HCT116 (cell line): ENCODE data around the gene LAS1L. TPM values are rescaled to one million over a fixed set of nuclear protein-coding genes. Genes with fewer than 3 reads are reported as not detected.

ENCODE experiments used
- ATAC-seq: fragments of 200-7000 bp; cut with Tn5 transposase; 2 replicates; pipeline ENCODE4 v1.9.1; 2020; ENCODE audit warnings: mild to moderate bottlenecking, moderate library complexity
- BruUV-seq: library from RNA; stranded (reverse); fragments of 400-500 nt; replicated peaks from 2 replicates; lab custom pipeline; 2021; lab: Mats Ljungman, UMichigan
- CTCF ChIA-PET: fragments of 300-600 bp; sonication (Branson Sonifier 250); formaldehyde crosslinking; loops from one replicate; lab custom pipeline; 2021; ENCODE audit warnings: antibody characterized with exemption; lab: Charles Lee
- POLR2A ChIA-PET: fragments of 300-600, 350-600 bp; sonication (Branson Sonifier 250); formaldehyde crosslinking; loops from one replicate; lab custom pipeline; 2021; ENCODE audit warnings: antibody characterized with exemption; lab: Charles Lee
- RAD21 ChIA-PET, 2 experiments: fragments of 300-600 bp; sonication (Branson Sonifier 250); formaldehyde crosslinking; loops; one replicate each; lab custom pipeline; 2023; ENCODE audit warnings: low total read pairs in 2 of 2; ENCODE audit not compliant: uncharacterized antibody in 2 of 2, unreplicated experiment in 2 of 2, low non-redundant PET in 1 of 2; lab: Charles Lee
- DNase-seq: peaks from one replicate; pipeline ENCODE4 v3.0.0-alpha.2; 2010; ENCODE audit warnings: low read depth, low spot score
- H2AFZ ChIP-seq: fragments of 200-600 bp; shearing (Covaris generic), sonication (generic); 2 replicates; pipeline ENCODE4 v1.6.1; 2017; ENCODE audit warnings: low read depth, mixed run types, mixed read lengths, antibody characterized with exemption, low read length; ENCODE audit not compliant: poor library complexity, severe bottlenecking
- H3K27ac ChIP-seq: 2 replicates; pipeline ENCODE4 v1.5.1; 2012; ENCODE audit warnings: low read depth, low read length
- H3K27me3 ChIP-seq: fragments of 200-600 bp; sonication (generic); 2 replicates; pipeline ENCODE4 v1.6.1; 2016; ENCODE audit warnings: mixed run types, low read length, mixed read lengths; ENCODE audit not compliant: insufficient read depth
- H3K36me3 ChIP-seq, 2 experiments: fragments of 200-500 bp in 1 of 2; fragments of 200-600 bp in 1 of 2; sonication (Bioruptor generic) in 1 of 2; sonication (generic) in 1 of 2; 2 replicates each; pipeline versions ENCODE4 v1.5.1 to v1.6.1; 2014 to 2016; ENCODE audit warnings: low read length in 2 of 2, inconsistent platforms in 1 of 2, mixed read lengths in 1 of 2, mixed run types in 1 of 2; ENCODE audit not compliant: insufficient read depth in 2 of 2, control insufficient read depth in 1 of 2
- H3K4me1 ChIP-seq, 2 experiments: fragments of 200-600 bp in 1 of 2; sonication (generic) in 1 of 2; 2 replicates each; pipeline versions ENCODE4 v1.5.1 to v1.6.1; 2012 to 2017; ENCODE audit warnings: low read length in 2 of 2, inconsistent platforms in 1 of 2, mild to moderate bottlenecking in 1 of 2, mixed read lengths in 1 of 2, mixed run types in 1 of 2, moderate library complexity in 1 of 2; ENCODE audit not compliant: insufficient read depth in 2 of 2, control insufficient read depth in 1 of 2
- H3K4me2 ChIP-seq: fragments of 200-600 bp; sonication (generic); 2 replicates; pipeline ENCODE4 v1.6.1; 2017; ENCODE audit warnings: mixed run types, low read length, mixed read lengths
- H3K4me3 ChIP-seq, 2 experiments: fragments of 200-600 bp in 1 of 2; sonication (generic) in 1 of 2; replicated peaks in 1 of 2; 2 replicates each; pipeline ENCODE4 v1.5.1; 2011 to 2016; ENCODE audit warnings: low read length in 2 of 2, control low read depth in 1 of 2, low read depth in 1 of 2, mild to moderate bottlenecking in 1 of 2, mixed read lengths in 1 of 2, mixed run types in 1 of 2
- H3K79me2 ChIP-seq: fragments of 200-600 bp; sonication (generic); 2 replicates; pipeline ENCODE4 v1.6.1; 2017; ENCODE audit warnings: mild to moderate bottlenecking, mixed run types, low read length, moderate library complexity, mixed read lengths; ENCODE audit not compliant: insufficient read depth
- H3K9ac ChIP-seq: fragments of 200-600 bp; sonication (generic); 2 replicates; pipeline ENCODE4 v1.6.1; 2016; ENCODE audit warnings: low read length, mixed read lengths
- H3K9me2 ChIP-seq: fragments of 200-600 bp; sonication (generic), shearing (Covaris generic); 2 replicates; pipeline ENCODE4 v1.6.1; 2017; ENCODE audit warnings: mixed run types, mild to moderate bottlenecking, moderate library complexity; ENCODE audit not compliant: insufficient read depth
- H3K9me3 ChIP-seq, 2 experiments: fragments of 200-500 bp in 1 of 2; fragments of 200-600 bp in 1 of 2; sonication (Bioruptor generic) in 1 of 2; sonication (generic) in 1 of 2; 2 replicates each; pipeline ENCODE4 v1.6.1; 2014 to 2017; ENCODE audit warnings: low read length in 2 of 2, mixed read lengths in 2 of 2, inconsistent platforms in 1 of 2, low read depth in 1 of 2, mild to moderate bottlenecking in 1 of 2, mixed run types in 1 of 2, moderate library complexity in 1 of 2; ENCODE audit not compliant: control insufficient read depth in 1 of 2, insufficient read depth in 1 of 2
- H4K20me1 ChIP-seq: fragments of 200-600 bp; sonication (generic), shearing (Covaris generic); 2 replicates; pipeline ENCODE4 v1.6.1; 2017; ENCODE audit warnings: mixed run types, mild to moderate bottlenecking, moderate library complexity; ENCODE audit not compliant: insufficient read depth
- CEBPB ChIP-seq: IDR thresholded peaks from 2 replicates; pipeline ENCODE4 v1.6.1; 2012; ENCODE audit warnings: low read depth
- CTCF ChIP-seq, 3 experiments: fragments of 200-600 bp in 1 of 3; sonication (generic) in 1 of 3; IDR thresholded peaks in 2 of 3; conservative IDR thresholded peaks in 1 of 3; 2 replicates each; pipeline ENCODE4 v1.5.1; 2012 to 2017; ENCODE audit warnings: low read depth in 2 of 3, low read length in 2 of 3, antibody characterized with exemption in 1 of 3, borderline replicate concordance in 1 of 3, control low read depth in 1 of 3, mild to moderate bottlenecking in 1 of 3, mixed read lengths in 1 of 3, mixed run types in 1 of 3, moderate library complexity in 1 of 3; ENCODE audit not compliant: insufficient read depth in 1 of 3
- EGR1 ChIP-seq: IDR thresholded peaks from 2 replicates; pipeline ENCODE4 v1.6.1; 2012; ENCODE audit warnings: low read depth
- ELF1 ChIP-seq: IDR thresholded peaks from 2 replicates; pipeline ENCODE4 v1.6.1; 2012; ENCODE audit warnings: low read depth, borderline replicate concordance
- EZH2 ChIP-seq: fragments of 200-600 bp; sonication (generic); IDR thresholded peaks from 2 replicates; pipeline ENCODE4 v1.6.1; 2017; ENCODE audit warnings: antibody characterized with exemption, mixed run types
- FOSL1 ChIP-seq: IDR thresholded peaks from 2 replicates; pipeline ENCODE4 v1.6.1; 2012; ENCODE audit warnings: low read depth
- JUND ChIP-seq: IDR thresholded peaks from 2 replicates; pipeline ENCODE4 v1.6.1; 2012
- POLR2A ChIP-seq: IDR thresholded peaks from 2 replicates; pipeline ENCODE4 v1.7.0; 2011; ENCODE audit warnings: borderline replicate concordance; ENCODE audit not compliant: insufficient read depth, insufficient read length; ENCODE audit errors: extremely low read depth
- POLR2AphosphoS5 ChIP-seq: IDR thresholded peaks from 2 replicates; pipeline ENCODE4 v1.6.1; 2011; ENCODE audit warnings: mild to moderate bottlenecking, low read depth, low read length, moderate library complexity
- RAD21 ChIP-seq: IDR thresholded peaks from 2 replicates; pipeline ENCODE4 v1.6.1; 2012; ENCODE audit warnings: low read depth, mild to moderate bottlenecking
- REST ChIP-seq: IDR thresholded peaks from 2 replicates; pipeline ENCODE4 v1.6.1; 2012; ENCODE audit warnings: low read depth
- SIN3A ChIP-seq: IDR thresholded peaks from 2 replicates; pipeline ENCODE4 v1.6.1; 2012; ENCODE audit warnings: low read depth
- SP1 ChIP-seq: IDR thresholded peaks from 2 replicates; pipeline ENCODE4 v1.6.1; 2012; ENCODE audit warnings: low read depth
- TCF7L2 ChIP-seq: IDR thresholded peaks from 2 replicates; pipeline ENCODE4 v1.7.0; 2011; ENCODE audit warnings: borderline replicate concordance, inconsistent platforms; ENCODE audit not compliant: insufficient read depth, insufficient read length; ENCODE audit errors: extremely low read depth
- YY1 ChIP-seq: IDR thresholded peaks from 2 replicates; pipeline ENCODE4 v1.6.1; 2011; ENCODE audit warnings: low read length, low read depth, moderate library complexity, mild to moderate bottlenecking; ENCODE audit not compliant: insufficient replicate concordance; ENCODE audit errors: extremely low read depth
- ZBTB33 ChIP-seq: IDR thresholded peaks from 2 replicates; pipeline ENCODE4 v1.6.1; 2011; ENCODE audit warnings: mild to moderate bottlenecking, low read length, moderate library complexity; ENCODE audit not compliant: insufficient replicate concordance; ENCODE audit errors: extremely low read depth
- ZFX ChIP-seq: fragments of 450-650 bp; IDR thresholded peaks from 2 replicates; pipeline ENCODE4 v1.6.1; 2017
- ZNF274 ChIP-seq: fragments of 200-500 bp; sonication (Bioruptor generic); IDR thresholded peaks from 2 replicates; pipeline ENCODE4 v1.6.1; 2014; ENCODE audit warnings: mild to moderate bottlenecking, low read depth, low read length, inconsistent platforms
- intact Hi-C: fragments of 100-400 bp; cut with micrococcal nuclease; formaldehyde crosslinking; loops from 2 replicates; pipeline ENCODE4 v1.10.0; 2022
- total RNA-seq: library from RNA; stranded (reverse); gene quantifications from one replicate; pipeline ENCODE4 v1.2.1, GENCODE V29; 2021; ENCODE audit not compliant: unreplicated experiment

The LAS1L gene
- total RNA-seq, 1 experiment from 2014 or later, result 47.7 TPM

- H3K27ac ChIP-seq, result no peak overlapping the region
- no TSS peak for BruUV-seq
- TF ChIP-seq ELF1 (no peak), REST (no peak), EGR1 (no peak), ZBTB33 (no peak), CTCF (IDR thresholded peaks at IDR 0.05 in 2 of 3, conservative IDR thresholded peaks at IDR 0.05 in 1 of 3; ENCODE audit: borderline replicate concordance in 1 of 3, insufficient read depth in 1 of 3, low read depth in 2 of 3, low read length in 2 of 3) (no peak), EZH2 (no peak), ZFX (no peak), JUND (no peak), ZNF274 (no peak), POLR2A (no peak), TCF7L2 (no peak), FOSL1 (no peak), RAD21 (no peak), SP1 (no peak), CEBPB (no peak), YY1 (no peak), POLR2AphosphoS5 (no peak), SIN3A (no peak)
- CTCF ChIA-PET, result no interaction called here
- ATAC-seq (no peak), DNase-seq (no peak)
- no peak overlapping the region for H3K4me2 ChIP-seq
- POLR2A ChIA-PET, result no interaction called here
- H3K9me2 ChIP-seq, result no peaks in the 10 kb centered on the region
- H3K4me3 ChIP-seq, result no peak overlapping the region
- no peaks in the 10 kb centered on the region for H3K27me3 ChIP-seq
- H3K36me3 ChIP-seq, result no peaks in the 10 kb centered on the region; a peak in 2 of 4 replicates
- H3K9me3 ChIP-seq, result no peaks in the 10 kb centered on the region
- no peaks in the 10 kb centered on the region for H3K79me2 ChIP-seq
- no peak overlapping the region for H3K9ac ChIP-seq
- no peaks in the 10 kb centered on the region for H3K4me1 ChIP-seq
- no peak overlapping the region for H2AFZ ChIP-seq
- RAD21 ChIA-PET, result no interaction called here
- no peaks in the 10 kb centered on the region for H4K20me1 ChIP-seq
- intact Hi-C loops, result no loop called here
Observed at GRCh38 chrX:65516756-65517155, 17.8 kb downstream of the LAS1L start.
